ENCODE data around the gene ERFL.

DNA sequence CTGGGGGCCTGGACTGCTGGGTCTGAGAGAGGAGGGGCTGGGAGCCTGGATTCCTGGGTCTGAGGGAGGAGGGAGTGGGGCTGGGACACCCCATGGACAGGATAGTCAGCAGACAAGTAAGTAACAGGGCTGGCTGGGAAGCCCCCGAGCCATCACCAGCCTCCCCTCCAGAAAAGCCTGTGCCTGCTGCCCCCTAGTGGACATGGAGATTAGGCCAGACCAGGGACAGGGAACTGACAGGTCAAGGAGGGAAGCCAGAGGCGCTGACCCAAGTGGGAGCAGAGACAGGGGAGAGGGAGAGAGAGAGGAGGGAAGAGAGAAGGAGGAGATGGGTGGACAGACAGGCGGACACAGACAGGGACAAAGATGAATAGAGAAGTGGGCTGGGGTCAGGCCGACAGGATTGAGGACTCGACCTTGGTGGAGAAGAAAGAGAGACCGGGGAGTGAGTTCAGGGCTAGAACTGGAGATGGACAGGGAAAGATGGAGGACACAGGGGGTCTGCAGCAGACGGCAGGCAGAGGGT, 6.7 kb upstream of the ERFL start:
- TF ChIP-seq, protein P1, sequence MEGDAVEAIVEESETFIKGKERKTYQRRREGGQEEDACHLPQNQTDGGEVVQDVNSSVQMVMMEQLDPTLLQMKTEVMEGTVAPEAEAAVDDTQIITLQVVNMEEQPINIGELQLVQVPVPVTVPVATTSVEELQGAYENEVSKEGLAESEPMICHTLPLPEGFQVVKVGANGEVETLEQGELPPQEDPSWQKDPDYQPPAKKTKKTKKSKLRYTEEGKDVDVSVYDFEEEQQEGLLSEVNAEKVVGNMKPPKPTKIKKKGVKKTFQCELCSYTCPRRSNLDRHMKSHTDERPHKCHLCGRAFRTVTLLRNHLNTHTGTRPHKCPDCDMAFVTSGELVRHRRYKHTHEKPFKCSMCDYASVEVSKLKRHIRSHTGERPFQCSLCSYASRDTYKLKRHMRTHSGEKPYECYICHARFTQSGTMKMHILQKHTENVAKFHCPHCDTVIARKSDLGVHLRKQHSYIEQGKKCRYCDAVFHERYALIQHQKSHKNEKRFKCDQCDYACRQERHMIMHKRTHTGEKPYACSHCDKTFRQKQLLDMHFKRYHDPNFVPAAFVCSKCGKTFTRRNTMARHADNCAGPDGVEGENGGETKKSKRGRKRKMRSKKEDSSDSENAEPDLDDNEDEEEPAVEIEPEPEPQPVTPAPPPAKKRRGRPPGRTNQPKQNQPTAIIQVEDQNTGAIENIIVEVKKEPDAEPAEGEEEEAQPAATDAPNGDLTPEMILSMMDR (IDR thresholded peaks at IDR 0.05): peak; percentile 41 to 57 (median 51)
- TF ChIP-seq POLR2A (IDR thresholded peaks at IDR 0.05): no peak
